HCT116 (cell line): ENCODE measurements around the gene SUN5. TPM values are rescaled to one million over a fixed set of nuclear protein-coding genes. Genes with fewer than 3 reads are reported as not detected.

Source experiments
- ATAC-seq: fragments of 200-7000 bp; cut with Tn5 transposase; 2 replicates; pipeline ENCODE4 v1.9.1; 2020; ENCODE audit warnings: mild to moderate bottlenecking, moderate library complexity
- BruUV-seq: library from RNA; stranded (reverse); fragments of 400-500 nt; replicated peaks from 2 replicates; lab custom pipeline; 2021; lab: Mats Ljungman, UMichigan
- CTCF ChIA-PET: fragments of 300-600 bp; sonication (Branson Sonifier 250); formaldehyde crosslinking; loops from one replicate; lab custom pipeline; 2021; ENCODE audit warnings: antibody characterized with exemption; lab: Charles Lee
- POLR2A ChIA-PET: fragments of 300-600, 350-600 bp; sonication (Branson Sonifier 250); formaldehyde crosslinking; loops from one replicate; lab custom pipeline; 2021; ENCODE audit warnings: antibody characterized with exemption; lab: Charles Lee
- RAD21 ChIA-PET, 2 experiments: fragments of 300-600 bp; sonication (Branson Sonifier 250); formaldehyde crosslinking; loops; one replicate each; lab custom pipeline; 2023; ENCODE audit warnings: low total read pairs in 2 of 2; ENCODE audit not compliant: uncharacterized antibody in 2 of 2, unreplicated experiment in 2 of 2, low non-redundant PET in 1 of 2; lab: Charles Lee
- DNase-seq: peaks from one replicate; pipeline ENCODE4 v3.0.0-alpha.2; 2010; ENCODE audit warnings: low read depth, low spot score
- H2AFZ ChIP-seq: fragments of 200-600 bp; shearing (Covaris generic), sonication (generic); 2 replicates; pipeline ENCODE4 v1.6.1; 2017; ENCODE audit warnings: low read depth, mixed run types, mixed read lengths, antibody characterized with exemption, low read length; ENCODE audit not compliant: poor library complexity, severe bottlenecking
- H3K27ac ChIP-seq: 2 replicates; pipeline ENCODE4 v1.5.1; 2012; ENCODE audit warnings: low read depth, low read length
- H3K27me3 ChIP-seq: fragments of 200-600 bp; sonication (generic); 2 replicates; pipeline ENCODE4 v1.6.1; 2016; ENCODE audit warnings: mixed run types, low read length, mixed read lengths; ENCODE audit not compliant: insufficient read depth
- H3K36me3 ChIP-seq, 2 experiments: fragments of 200-500 bp in 1 of 2; fragments of 200-600 bp in 1 of 2; sonication (Bioruptor generic) in 1 of 2; sonication (generic) in 1 of 2; 2 replicates each; pipeline versions ENCODE4 v1.5.1 to v1.6.1; 2014 to 2016; ENCODE audit warnings: low read length in 2 of 2, inconsistent platforms in 1 of 2, mixed read lengths in 1 of 2, mixed run types in 1 of 2; ENCODE audit not compliant: insufficient read depth in 2 of 2, control insufficient read depth in 1 of 2
- H3K4me1 ChIP-seq, 2 experiments: fragments of 200-600 bp in 1 of 2; sonication (generic) in 1 of 2; 2 replicates each; pipeline versions ENCODE4 v1.5.1 to v1.6.1; 2012 to 2017; ENCODE audit warnings: low read length in 2 of 2, inconsistent platforms in 1 of 2, mild to moderate bottlenecking in 1 of 2, mixed read lengths in 1 of 2, mixed run types in 1 of 2, moderate library complexity in 1 of 2; ENCODE audit not compliant: insufficient read depth in 2 of 2, control insufficient read depth in 1 of 2
- H3K4me2 ChIP-seq: fragments of 200-600 bp; sonication (generic); 2 replicates; pipeline ENCODE4 v1.6.1; 2017; ENCODE audit warnings: mixed run types, low read length, mixed read lengths
- H3K4me3 ChIP-seq, 2 experiments: fragments of 200-600 bp in 1 of 2; sonication (generic) in 1 of 2; replicated peaks in 1 of 2; 2 replicates each; pipeline ENCODE4 v1.5.1; 2011 to 2016; ENCODE audit warnings: low read length in 2 of 2, control low read depth in 1 of 2, low read depth in 1 of 2, mild to moderate bottlenecking in 1 of 2, mixed read lengths in 1 of 2, mixed run types in 1 of 2
- H3K79me2 ChIP-seq: fragments of 200-600 bp; sonication (generic); 2 replicates; pipeline ENCODE4 v1.6.1; 2017; ENCODE audit warnings: mild to moderate bottlenecking, mixed run types, low read length, moderate library complexity, mixed read lengths; ENCODE audit not compliant: insufficient read depth
- H3K9ac ChIP-seq: fragments of 200-600 bp; sonication (generic); 2 replicates; pipeline ENCODE4 v1.6.1; 2016; ENCODE audit warnings: low read length, mixed read lengths
- H3K9me2 ChIP-seq: fragments of 200-600 bp; sonication (generic), shearing (Covaris generic); 2 replicates; pipeline ENCODE4 v1.6.1; 2017; ENCODE audit warnings: mixed run types, mild to moderate bottlenecking, moderate library complexity; ENCODE audit not compliant: insufficient read depth
- H3K9me3 ChIP-seq, 2 experiments: fragments of 200-500 bp in 1 of 2; fragments of 200-600 bp in 1 of 2; sonication (Bioruptor generic) in 1 of 2; sonication (generic) in 1 of 2; 2 replicates each; pipeline ENCODE4 v1.6.1; 2014 to 2017; ENCODE audit warnings: low read length in 2 of 2, mixed read lengths in 2 of 2, inconsistent platforms in 1 of 2, low read depth in 1 of 2, mild to moderate bottlenecking in 1 of 2, mixed run types in 1 of 2, moderate library complexity in 1 of 2; ENCODE audit not compliant: control insufficient read depth in 1 of 2, insufficient read depth in 1 of 2
- H4K20me1 ChIP-seq: fragments of 200-600 bp; sonication (generic), shearing (Covaris generic); 2 replicates; pipeline ENCODE4 v1.6.1; 2017; ENCODE audit warnings: mixed run types, mild to moderate bottlenecking, moderate library complexity; ENCODE audit not compliant: insufficient read depth
- ATF3 ChIP-seq: IDR thresholded peaks from 2 replicates; pipeline ENCODE4 v1.6.1; 2012
- CBX3 ChIP-seq: IDR thresholded peaks from 2 replicates; pipeline ENCODE4 v1.6.1; 2012; ENCODE audit warnings: low read depth
- CEBPB ChIP-seq: IDR thresholded peaks from 2 replicates; pipeline ENCODE4 v1.6.1; 2012; ENCODE audit warnings: low read depth
- CTCF ChIP-seq, 3 experiments: fragments of 200-600 bp in 1 of 3; sonication (generic) in 1 of 3; IDR thresholded peaks in 2 of 3; conservative IDR thresholded peaks in 1 of 3; 2 replicates each; pipeline ENCODE4 v1.5.1; 2012 to 2017; ENCODE audit warnings: low read depth in 2 of 3, low read length in 2 of 3, antibody characterized with exemption in 1 of 3, borderline replicate concordance in 1 of 3, control low read depth in 1 of 3, mild to moderate bottlenecking in 1 of 3, mixed read lengths in 1 of 3, mixed run types in 1 of 3, moderate library complexity in 1 of 3; ENCODE audit not compliant: insufficient read depth in 1 of 3
- EGR1 ChIP-seq: IDR thresholded peaks from 2 replicates; pipeline ENCODE4 v1.6.1; 2012; ENCODE audit warnings: low read depth
- ELF1 ChIP-seq: IDR thresholded peaks from 2 replicates; pipeline ENCODE4 v1.6.1; 2012; ENCODE audit warnings: low read depth, borderline replicate concordance
- EZH2 ChIP-seq: fragments of 200-600 bp; sonication (generic); IDR thresholded peaks from 2 replicates; pipeline ENCODE4 v1.6.1; 2017; ENCODE audit warnings: antibody characterized with exemption, mixed run types
- EZH2phosphoT487 ChIP-seq: fragments of 200-600 bp; IDR thresholded peaks from 2 replicates; pipeline ENCODE4 v1.6.1; 2018; ENCODE audit warnings: antibody characterized with exemption, borderline replicate concordance
- JUND ChIP-seq: IDR thresholded peaks from 2 replicates; pipeline ENCODE4 v1.6.1; 2012
- POLR2A ChIP-seq: IDR thresholded peaks from 2 replicates; pipeline ENCODE4 v1.7.0; 2011; ENCODE audit warnings: borderline replicate concordance; ENCODE audit not compliant: insufficient read depth, insufficient read length; ENCODE audit errors: extremely low read depth
- POLR2AphosphoS5 ChIP-seq: IDR thresholded peaks from 2 replicates; pipeline ENCODE4 v1.6.1; 2011; ENCODE audit warnings: mild to moderate bottlenecking, low read depth, low read length, moderate library complexity
- REST ChIP-seq: IDR thresholded peaks from 2 replicates; pipeline ENCODE4 v1.6.1; 2012; ENCODE audit warnings: low read depth
- SIN3A ChIP-seq: IDR thresholded peaks from 2 replicates; pipeline ENCODE4 v1.6.1; 2012; ENCODE audit warnings: low read depth
- SP1 ChIP-seq: IDR thresholded peaks from 2 replicates; pipeline ENCODE4 v1.6.1; 2012; ENCODE audit warnings: low read depth
- TCF7L2 ChIP-seq: IDR thresholded peaks from 2 replicates; pipeline ENCODE4 v1.7.0; 2011; ENCODE audit warnings: borderline replicate concordance, inconsistent platforms; ENCODE audit not compliant: insufficient read depth, insufficient read length; ENCODE audit errors: extremely low read depth
- YY1 ChIP-seq: IDR thresholded peaks from 2 replicates; pipeline ENCODE4 v1.6.1; 2011; ENCODE audit warnings: low read length, low read depth, moderate library complexity, mild to moderate bottlenecking; ENCODE audit not compliant: insufficient replicate concordance; ENCODE audit errors: extremely low read depth
- ZBTB33 ChIP-seq: IDR thresholded peaks from 2 replicates; pipeline ENCODE4 v1.6.1; 2011; ENCODE audit warnings: mild to moderate bottlenecking, low read length, moderate library complexity; ENCODE audit not compliant: insufficient replicate concordance; ENCODE audit errors: extremely low read depth
- ZFX ChIP-seq: fragments of 450-650 bp; IDR thresholded peaks from 2 replicates; pipeline ENCODE4 v1.6.1; 2017
- ZNF274 ChIP-seq: fragments of 200-500 bp; sonication (Bioruptor generic); IDR thresholded peaks from 2 replicates; pipeline ENCODE4 v1.6.1; 2014; ENCODE audit warnings: mild to moderate bottlenecking, low read depth, low read length, inconsistent platforms
- intact Hi-C: fragments of 100-400 bp; cut with micrococcal nuclease; formaldehyde crosslinking; loops from 2 replicates; pipeline ENCODE4 v1.10.0; 2022
- total RNA-seq: library from RNA; stranded (reverse); gene quantifications from one replicate; pipeline ENCODE4 v1.2.1, GENCODE V29; 2021; ENCODE audit not compliant: unreplicated experiment

SUN5 gene
- total RNA-seq, 1 experiment from 2014 or later, result not detected

GRCh38 chr20:33024609-33025317 is 20.5 kb upstream of the SUN5 start:
- H3K4me3 ChIP-seq, result no peak overlapping the region
- intact Hi-C loops, result no loop called here
- ATAC-seq (no peak), DNase-seq (no peak)
- H3K27ac ChIP-seq, result no peak overlapping the region
- no peaks in the 10 kb centered on the region for H3K79me2 ChIP-seq
- H4K20me1 ChIP-seq, result no peaks in the 10 kb centered on the region
- H3K4me1 ChIP-seq, result no peaks in the 10 kb centered on the region
- no TSS peak for BruUV-seq
- H3K9ac ChIP-seq, result no peak overlapping the region
- H3K9me3 ChIP-seq, result no peaks in the 10 kb centered on the region; a peak in 1 of 4 replicates
- no peak for TF ChIP-seq REST
- no peak for TF ChIP-seq POLR2A
- TF ChIP-seq ZNF274, result no peak
- TF ChIP-seq ZFX, result no peak
- TF ChIP-seq YY1, result no peak
- TF ChIP-seq POLR2AphosphoS5, result no peak
- no peak for TF ChIP-seq EZH2
- no peak for TF ChIP-seq EZH2phosphoT487
- no peak for TF ChIP-seq ATF3
- no peak for TF ChIP-seq CBX3
- TF ChIP-seq EGR1, result no peak
- TF ChIP-seq SIN3A, result no peak
- no peak for TF ChIP-seq TCF7L2
- no peak for TF ChIP-seq CTCF (IDR thresholded peaks at IDR 0.05 in 2 of 3, conservative IDR thresholded peaks at IDR 0.05 in 1 of 3; ENCODE audit: borderline replicate concordance in 1 of 3, insufficient read depth in 1 of 3, low read depth in 2 of 3, low read length in 2 of 3)
- no peak for TF ChIP-seq ZBTB33
- no peak for TF ChIP-seq CEBPB
- no peak for TF ChIP-seq JUND
- TF ChIP-seq ELF1, result no peak
- no peak for TF ChIP-seq SP1
- H3K36me3 ChIP-seq, result no peaks in the 10 kb centered on the region
- ChIA-PET CTCF (no interaction called here), RAD21 (no interaction called here), POLR2A (no interaction called here)
- H3K27me3 ChIP-seq, result peaks cover 29% of the 10 kb centered on the region; the same call in 1 of the 2 replicates
- no peak overlapping the region for H3K4me2 ChIP-seq
- H2AFZ ChIP-seq, result no peak overlapping the region
- no peaks in the 10 kb centered on the region for H3K9me2 ChIP-seq
